ENCODE measurements around the gene TRAF7. TPM values are rescaled to one million over a fixed set of nuclear protein-coding genes. Genes with fewer than 3 reads are reported as not detected.

Gene TRAF7
- polyA plus RNA-seq, 3 donors, result 5.9 to 41.9 (median 6.7) TPM

- H3K27ac Mint-ChIP-seq, result peak overlapping the region in 6 of 7 donors; percentile 49 to 81 (median 68)
- H3K27ac ChIP-seq (ENCODE audit: low read depth in 1 of 2, low read length in 2 of 2), result peak overlapping the region; percentile 60 to 83
- peak overlapping the region; percentile 76 for H3K9ac ChIP-seq (ENCODE audit: insufficient read depth, low read length, poor library complexity, severe bottlenecking)
- peaks cover 18% of the 10 kb centered on the region for H3K79me2 ChIP-seq (ENCODE audit: insufficient read depth, low read length)
- peak overlapping the region; percentile 95 for H3K4me2 ChIP-seq (replicated peaks; ENCODE audit: extremely low read depth, low read length, poor library complexity, severe bottlenecking)
- WGBS (ENCODE audit: insufficient coverage), result 13% methylated on average over 14 of the region's 16 CpGs
- H4K20me1 ChIP-seq (ENCODE audit: insufficient read depth, low read length), result peaks cover 23% of the 10 kb centered on the region
- peaks cover 27 to 33% of the 10 kb centered on the region in 2 donors for H3K36me3 ChIP-seq (replicated peaks in 1 of 2; ENCODE audit: control insufficient read depth in 1 of 2, insufficient read depth in 2 of 2, low read length in 2 of 2)
- TF ChIP-seq, protein P1, sequence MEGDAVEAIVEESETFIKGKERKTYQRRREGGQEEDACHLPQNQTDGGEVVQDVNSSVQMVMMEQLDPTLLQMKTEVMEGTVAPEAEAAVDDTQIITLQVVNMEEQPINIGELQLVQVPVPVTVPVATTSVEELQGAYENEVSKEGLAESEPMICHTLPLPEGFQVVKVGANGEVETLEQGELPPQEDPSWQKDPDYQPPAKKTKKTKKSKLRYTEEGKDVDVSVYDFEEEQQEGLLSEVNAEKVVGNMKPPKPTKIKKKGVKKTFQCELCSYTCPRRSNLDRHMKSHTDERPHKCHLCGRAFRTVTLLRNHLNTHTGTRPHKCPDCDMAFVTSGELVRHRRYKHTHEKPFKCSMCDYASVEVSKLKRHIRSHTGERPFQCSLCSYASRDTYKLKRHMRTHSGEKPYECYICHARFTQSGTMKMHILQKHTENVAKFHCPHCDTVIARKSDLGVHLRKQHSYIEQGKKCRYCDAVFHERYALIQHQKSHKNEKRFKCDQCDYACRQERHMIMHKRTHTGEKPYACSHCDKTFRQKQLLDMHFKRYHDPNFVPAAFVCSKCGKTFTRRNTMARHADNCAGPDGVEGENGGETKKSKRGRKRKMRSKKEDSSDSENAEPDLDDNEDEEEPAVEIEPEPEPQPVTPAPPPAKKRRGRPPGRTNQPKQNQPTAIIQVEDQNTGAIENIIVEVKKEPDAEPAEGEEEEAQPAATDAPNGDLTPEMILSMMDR (IDR thresholded peaks at IDR 0.05), result no peak
- no peaks in the 10 kb centered on the region for H3K9me3 ChIP-seq (replicated peaks in 1 of 2; ENCODE audit: control insufficient read depth in 1 of 2, insufficient read depth in 1 of 2, low read length in 2 of 2)
- H3K4me1 Mint-ChIP-seq, result peaks cover 25% of the 10 kb centered on the region
- no peak for DNase-seq
- H3K27me3 Mint-ChIP-seq (ENCODE audit: low read depth in 3 of 3), result peaks cover 4 to 9% (median 6%) of the 10 kb centered on the region in 3 donors
- peak overlapping the region; percentile 75 to 77 for H3K4me3 Mint-ChIP-seq
- intact Hi-C loops (cut with micrococcal nuclease), result loop anchor here (2.0 to 5.0 kb wide), 3 partner anchors 49 to 61 kb away; partner anchors contain the start of genes RNPS1 (in 2 of the 2) and TRAF7 (in 2 of the 2)
- H3K4me1 ChIP-seq (ENCODE audit: control insufficient read depth in 1 of 2, insufficient read depth in 2 of 2, low read length in 2 of 2), result peaks cover 23 to 27% of the 10 kb centered on the region in 2 donors
- peak overlapping the region; percentile 88 for H2AFZ ChIP-seq (ENCODE audit: insufficient read depth, low read depth, low read length, poor library complexity, severe bottlenecking)
- H3K36me3 Mint-ChIP-seq, result peaks cover 17 to 32% of the 10 kb centered on the region in 2 donors
- peak overlapping the region; percentile 64 to 92 (median 77) for H3K4me3 ChIP-seq (replicated peaks in 1 of 3; ENCODE audit: low read depth in 2 of 3, low read length in 3 of 3)
- H3K27me3 ChIP-seq (ENCODE audit: control insufficient read depth in 2 of 2, insufficient read depth in 2 of 2, low read length in 2 of 2), result peaks cover 0 to 2% of the 10 kb centered on the region in 2 donors
- peaks cover 0 to 5% (median 0%) of the 10 kb centered on the region in 7 donors for H3K9me3 Mint-ChIP-seq
Observed at GRCh38 chr16:2205967-2206313, 50.4 kb downstream of the TRAF7 start.

GRCh38 chr16:2206420-2206779 is 50.8 kb downstream of the TRAF7 start:
- no peak for DNase-seq
- H4K20me1 ChIP-seq (ENCODE audit: insufficient read depth, low read length), result peaks cover 24% of the 10 kb centered on the region
- Mint-ChIP-seq H3K36me3 (peaks cover 17 to 34% of the 10 kb centered on the region in 2 donors), H3K9me3 (peaks cover 0 to 5% (median 0%) of the 10 kb centered on the region in 7 donors), H3K4me3 (peak overlapping the region; percentile 75 to 77), H3K4me1 (peaks cover 25% of the 10 kb centered on the region), H3K27me3 (ENCODE audit: low read depth in 3 of 3) (peaks cover 2 to 6% (median 4%) of the 10 kb centered on the region in 3 donors), H3K27ac (peak overlapping the region in 6 of 7 donors; percentile 1 to 84 (median 76))
- no peak overlapping the region for H2AFZ ChIP-seq (ENCODE audit: insufficient read depth, low read depth, low read length, poor library complexity, severe bottlenecking)
- H3K27me3 ChIP-seq (ENCODE audit: control insufficient read depth in 2 of 2, insufficient read depth in 2 of 2, low read length in 2 of 2), result peaks cover 0 to 2% of the 10 kb centered on the region in 2 donors
- H3K79me2 ChIP-seq (ENCODE audit: insufficient read depth, low read length), result peaks cover 21% of the 10 kb centered on the region
- no peaks in the 10 kb centered on the region for H3K9me3 ChIP-seq (replicated peaks in 1 of 2; ENCODE audit: control insufficient read depth in 1 of 2, insufficient read depth in 1 of 2, low read length in 2 of 2)
- no peak overlapping the region for H3K9ac ChIP-seq (ENCODE audit: insufficient read depth, low read length, poor library complexity, severe bottlenecking)
- H3K4me3 ChIP-seq (replicated peaks in 1 of 3; ENCODE audit: low read depth in 2 of 3, low read length in 3 of 3), result peak overlapping the region in 1 of 3 experiments; percentile 92
- peaks cover 23 to 27% of the 10 kb centered on the region in 2 donors for H3K4me1 ChIP-seq (ENCODE audit: control insufficient read depth in 1 of 2, insufficient read depth in 2 of 2, low read length in 2 of 2)
- H3K27ac ChIP-seq (ENCODE audit: low read depth in 1 of 2, low read length in 2 of 2), result peak overlapping the region; percentile 60 to 83
- 79% methylated on average over 15 of the region's 18 CpGs for WGBS (ENCODE audit: insufficient coverage)
- intact Hi-C loops (cut with micrococcal nuclease), result loop anchor here (5.0 kb wide), 2 partner anchors 49 to 61 kb away; partner anchors contain the start of genes RNPS1 (in 2 of the 2) and TRAF7 (in 1 of the 2)
- peaks cover 27 to 33% of the 10 kb centered on the region in 2 donors for H3K36me3 ChIP-seq (replicated peaks in 1 of 2; ENCODE audit: control insufficient read depth in 1 of 2, insufficient read depth in 2 of 2, low read length in 2 of 2)
- TF ChIP-seq, protein P1 (IDR thresholded peaks at IDR 0.05), result no peak
- peak overlapping the region; percentile 95 for H3K4me2 ChIP-seq (replicated peaks; ENCODE audit: extremely low read depth, low read length, poor library complexity, severe bottlenecking)

Data from CD14-positive monocyte (primary cell).